K562 (cell line): ENCODE measurements around the gene NUP214. TPM values are rescaled to one million over a fixed set of nuclear protein-coding genes. Genes with fewer than 3 reads are reported as not detected.
"Not testable (repeated sequence)": the region's sequence is repeated elsewhere in the genome, so short reads cannot be mapped to it uniquely, and the experiment has no call there.

ENCODE experiments used
- ATAC-seq: fragments of 200-7000 bp; cut with Tn5 transposase; 3 replicates; pipeline ENCODE4 v1.9.1; 2020; ENCODE audit warnings: moderate library complexity
- BruUV-seq: library from RNA; stranded (reverse); fragments of 400-500 nt; replicated peaks from 2 replicates; lab custom pipeline; 2021; lab: Mats Ljungman, UMichigan
- CTCF ChIA-PET: fragments of 300-600 bp; formaldehyde crosslinking; extraction: SDS; loops from one replicate; lab custom pipeline; 2021; ENCODE audit warnings: low intra/inter-chr PET ratio; lab: Yijun Ruan, JAX
- POLR2A ChIA-PET: fragments of 300-600, 350-650 bp; sonication (Branson Sonifier 250); formaldehyde crosslinking; extraction: SDS; loops from one replicate; lab custom pipeline; 2021; ENCODE audit warnings: antibody characterized with exemption, inconsistent platforms; lab: Yijun Ruan, JAX
- DNase-seq, 4 experiments: peaks; one replicate each; pipeline versions ENCODE4 v3.0.0 to v3.0.0-alpha.2; 2011 to 2018; ENCODE audit warnings: low spot score in 3 of 4, mixed read lengths in 3 of 4; ENCODE audit errors: extremely low read depth in 1 of 4
- FAIRE-seq: peaks from 2 replicates; lab custom pipeline; 2011; peaks lifted over from hg19 to GRCh38; lab: Jason Lieb, UNC
- H2AFZ ChIP-seq: 2 replicates; pipeline ENCODE4 v1.6.0; 2011; ENCODE audit warnings: low read depth, low read length, control low read depth, inconsistent platforms
- H3K27ac ChIP-seq: fragments of 200-600 bp; 3 replicates; pipeline ENCODE4 v1.8.0; 2011; ENCODE audit warnings: low read depth, mild to moderate bottlenecking, control low read depth, inconsistent platforms, low read length, moderate library complexity, mixed read lengths; ENCODE audit errors: extremely low read depth
- H3K27me3 ChIP-seq, 2 experiments: fragments of 300-600 bp in 1 of 2; 2 replicates in 1 of 2; 3 replicates in 1 of 2; pipeline versions ENCODE4 v1.6.0 to v1.8.0; 2011; ENCODE audit warnings: inconsistent platforms in 2 of 2, low read length in 2 of 2, mild to moderate bottlenecking in 1 of 2, mixed read lengths in 1 of 2, moderate library complexity in 1 of 2; ENCODE audit not compliant: control insufficient read depth in 2 of 2, insufficient read depth in 2 of 2
- H3K36me3 ChIP-seq: fragments of 300-600 bp; 3 replicates; pipeline ENCODE4 v1.8.0; 2011; ENCODE audit warnings: mild to moderate bottlenecking, low read length, inconsistent platforms; ENCODE audit not compliant: control insufficient read depth, insufficient read depth
- H3K4me1 ChIP-seq, 2 experiments: fragments of 200-600 bp in 1 of 2; replicated peaks in 1 of 2; 2 replicates in 1 of 2; 3 replicates in 1 of 2; pipeline versions ENCODE4 v1.5.1 to v1.8.0; 2011; ENCODE audit warnings: inconsistent platforms in 2 of 2, low read length in 2 of 2, mild to moderate bottlenecking in 1 of 2, mixed read lengths in 1 of 2, moderate library complexity in 1 of 2; ENCODE audit not compliant: control insufficient read depth in 2 of 2, insufficient read depth in 2 of 2
- H3K4me2 ChIP-seq: 2 replicates; pipeline ENCODE4 v1.6.1; 2011; ENCODE audit warnings: low read length, control low read depth, inconsistent platforms, mixed read lengths; ENCODE audit not compliant: insufficient read depth
- H3K4me3 ChIP-seq: fragments of 200-600 bp; sonication (generic), shearing (Covaris generic); 2 replicates; pipeline ENCODE4 v1.5.1; 2016; ENCODE audit warnings: control low read depth, inconsistent platforms
- H3K79me2 ChIP-seq: fragments of 200-600 bp; 3 replicates; pipeline ENCODE4 v1.8.0; 2011; ENCODE audit warnings: low read length, inconsistent platforms; ENCODE audit not compliant: control insufficient read depth, insufficient read depth
- H3K9ac ChIP-seq, 2 experiments: 2 replicates each; pipeline versions ENCODE4 v1.6.0 to v1.6.1; 2011; ENCODE audit warnings: low read depth in 2 of 2, low read length in 2 of 2, control low read depth in 1 of 2, inconsistent platforms in 1 of 2, mild to moderate bottlenecking in 1 of 2, mixed read lengths in 1 of 2; ENCODE audit not compliant: insufficient read depth in 1 of 2
- H3K9me1 ChIP-seq: one replicate; pipeline ENCODE4 v1.6.0; 2011; ENCODE audit warnings: inconsistent platforms, mild to moderate bottlenecking, low read length, moderate library complexity; ENCODE audit not compliant: control insufficient read depth, insufficient read depth
- H3K9me3 ChIP-seq: replicated peaks from 2 replicates; pipeline ENCODE4 v1.5.1; 2011; ENCODE audit warnings: low read depth, low read length, inconsistent platforms; ENCODE audit not compliant: control insufficient read depth, insufficient read depth
- H4K20me1 ChIP-seq: replicated peaks from 2 replicates; pipeline ENCODE4 v1.6.1; 2011; ENCODE audit warnings: low read length, inconsistent platforms, mixed read lengths; ENCODE audit not compliant: control insufficient read depth, insufficient read depth
- HMGXB4 ChIP-seq: sonication (generic); formaldehyde crosslinking; IDR thresholded peaks from 2 replicates; pipeline ENCODE4 v1.8.1; 2023; ENCODE audit warnings: mild to moderate bottlenecking, missing genetic modification reagents
- NUFIP1 ChIP-seq: fragments of 450-650 bp; IDR thresholded peaks from 2 replicates; pipeline ENCODE4 v1.6.1; 2018; ENCODE audit not compliant: partially characterized antibody
- ZNF644 ChIP-seq: fragments of 200-800 bp; sonication (Bioruptor generic); IDR thresholded peaks from 2 replicates; pipeline ENCODE4 v1.6.1; 2016; ENCODE audit warnings: low read depth, missing genetic modification characterization, missing compliant biosample characterization
- WGBS: fragments of 100-300 bp; shearing (Covaris generic); methylation state at CpG from one replicate; pipeline ENCODE4 v1.1.6; 2016; ENCODE audit warnings: low coverage, mixed read lengths; ENCODE audit not compliant: insufficient coverage; ENCODE audit errors: missing lambda C conversion rate; 5-methylcytosine and 5-hydroxymethylcytosine counted together
- in situ Hi-C: fragments of 300-500 bp; cut with MboI; formaldehyde crosslinking; loops from 4 replicates; pipeline ENCODE4 v1.15.0; 2018; ENCODE audit warnings: inconsistent platforms, mixed read lengths
- intact Hi-C: fragments of 100-400 bp; cut with micrococcal nuclease; formaldehyde crosslinking; loops from 2 replicates; pipeline ENCODE4 v1.14.2; 2022
- polyA plus RNA-seq, 8 experiments: library from polyadenylated mRNA; depleted of rRNA in 4 of 8; stranded (reverse) in 5 of 8; unstranded in 3 of 8; fragments of >200 nt; fragmentation: Nextera tagmentation in 2 of 8; fragmentation: Illumina TruSeq in 1 of 8; extraction: Ambion mirVana in 2 of 8; extraction: Trizol in 1 of 8; gene quantifications; 2 replicates each; pipeline versions ENCODE4 v1.2.1 to v1.2.3, GENCODE V29; 2011 to 2014; ENCODE audit warnings: inconsistent platforms in 1 of 8, missing spikeins in 1 of 8
- total RNA-seq, 7 experiments: library from RNA; depleted of rRNA in 6 of 7; stranded (reverse); fragments of >200 nt in 6 of 7; fragmentation: Illumina TruSeq in 2 of 7; extraction: Trizol in 2 of 7; gene quantifications; 2 replicates each; pipeline versions ENCODE4 v1.2.1 to v1.2.3, GENCODE V29; 2011 to 2021; ENCODE audit warnings: low replicate concordance in 1 of 7
- TF ChIP-seq, protein P1 (sequence below): sonication (generic); formaldehyde crosslinking; IDR thresholded peaks from 2 replicates; pipeline ENCODE4 v1.8.0; 2022; ENCODE audit warnings: mild to moderate bottlenecking, missing genetic modification reagents

The NUP214 gene
- total and polyA plus RNA-seq, 9 of the 15 experiments (the other 6 are each of a cell fraction or from before 2014, with no cell fraction given), result 56.9 to 332 (median 97.1) TPM

GRCh38 chr9:131262327-131263032 is 137.1 kb downstream of the NUP214 start (continued):
- TF ChIP-seq ZNF644, result no peak
- TF ChIP-seq, protein P1, sequence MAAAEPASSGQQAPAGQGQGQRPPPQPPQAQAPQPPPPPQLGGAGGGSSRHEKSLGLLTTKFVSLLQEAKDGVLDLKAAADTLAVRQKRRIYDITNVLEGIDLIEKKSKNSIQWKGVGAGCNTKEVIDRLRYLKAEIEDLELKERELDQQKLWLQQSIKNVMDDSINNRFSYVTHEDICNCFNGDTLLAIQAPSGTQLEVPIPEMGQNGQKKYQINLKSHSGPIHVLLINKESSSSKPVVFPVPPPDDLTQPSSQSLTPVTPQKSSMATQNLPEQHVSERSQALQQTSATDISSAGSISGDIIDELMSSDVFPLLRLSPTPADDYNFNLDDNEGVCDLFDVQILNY (CRISPR knock-in tag), result no peak
- TF ChIP-seq NUFIP1, result no peak

- H3K9me3 ChIP-seq, intact Hi-C loops, ATAC-seq, H3K4me3 ChIP-seq, H3K27ac ChIP-seq, H2AFZ ChIP-seq, H3K9ac ChIP-seq, BruUV-seq, H3K4me2 ChIP-seq, in situ Hi-C loops, CTCF ChIA-PET, FAIRE-seq, DNase-seq, H3K27me3 ChIP-seq: not testable (repeated sequence)
- 64% methylated on average over 5 of the region's 5 CpGs for WGBS
- Histone ChIP-seq H3K4me1 (peaks cover 0 to 50% of the 10 kb centered on the region in 2 experiments; a peak in 3 of 5 replicates), H3K36me3 (peaks cover 87% of the 10 kb centered on the region), H3K9me1 (peaks cover 17% of the 10 kb centered on the region), H4K20me1 (peaks cover 27% of the 10 kb centered on the region), H3K79me2 (peaks cover 46% of the 10 kb centered on the region)
- TF ChIP-seq HMGXB4 (CRISPR knock-in tag), result 0 out of 2 replicates have a peak, but pooled peaks have one; percentile 4
- POLR2A ChIA-PET, result interaction anchor here (0.7 to 14.6 kb wide), 4 partner anchors 9 to 82 kb away, joined by 3 to 338 read pairs (median 12); no protein-coding TSS in a partner anchor
Measured at GRCh38 chr9:131263033-131263343, 137.6 kb downstream of the NUP214 start.
